ENCODE measurements around the gene CALHM4. TPM values are rescaled to one million over a fixed set of nuclear protein-coding genes. Genes with fewer than 3 reads are reported as not detected.

The CALHM4 gene
- total and polyA plus RNA-seq, 2 donors (not counting 3 experiments of a cell fraction or from before 2014, with no cell fraction given): 1.2 TPM; not detected in 1

DNA sequence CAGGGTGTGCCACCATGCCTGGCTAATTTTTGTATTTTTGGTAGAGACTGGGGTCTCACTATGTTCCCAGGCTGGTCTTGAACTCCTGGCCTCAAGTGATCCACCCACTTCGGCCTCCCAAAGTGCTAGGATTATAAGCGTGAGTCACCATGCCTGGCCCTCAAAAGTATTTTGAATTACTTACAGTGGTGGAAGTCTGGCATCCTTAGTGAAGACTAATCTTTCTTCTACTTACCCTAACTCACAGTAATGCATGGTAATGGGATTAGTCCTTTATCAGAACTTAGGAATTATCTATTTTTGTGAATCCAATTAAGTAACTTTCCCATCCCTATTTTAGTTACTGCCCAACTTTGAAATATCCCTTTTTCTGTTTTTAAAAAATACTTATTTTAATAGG, 21.7 kb downstream of the CALHM4 start:
- Histone ChIP-seq H3K4me3 (replicated peaks in 1 of 3; ENCODE audit: insufficient read depth in 1 of 3, low read depth in 1 of 3, low read length in 3 of 3) (no peak overlapping the region), H3K9me3 (replicated peaks; ENCODE audit: control insufficient read depth, insufficient read depth, low read length) (no peaks in the 10 kb centered on the region), H3K9me1 (replicated peaks; ENCODE audit: control insufficient read depth, extremely low read depth, insufficient read depth, low read length) (no peaks in the 10 kb centered on the region), H3K4me1 (ENCODE audit: control insufficient read depth, extremely low read depth, insufficient read depth, low read length) (peaks cover 12% of the 10 kb centered on the region), H3K27me3 (ENCODE audit: control insufficient read depth in 2 of 2, insufficient read depth in 2 of 2, low read length in 2 of 2) (no peaks in the 10 kb centered on the region), H3K4me2 (ENCODE audit: insufficient read depth, low read length) (no peak overlapping the region), H3K9ac (replicated peaks; ENCODE audit: extremely low read depth, insufficient read depth, low read length) (no peak overlapping the region), H3K79me2 (ENCODE audit: control insufficient read depth, insufficient read depth, low read length) (peaks cover 89% of the 10 kb centered on the region), H2AFZ (ENCODE audit: low read depth, low read length) (no peak overlapping the region), H3K36me3 (ENCODE audit: control insufficient read depth in 2 of 2, extremely low read depth in 1 of 2, insufficient read depth in 2 of 2, low read length in 2 of 2) (peaks cover 2 to 3% of the 10 kb centered on the region in 2 experiments), H3K27ac (ENCODE audit: insufficient read depth, low read depth, low read length) (no peak overlapping the region), H4K20me1 (replicated peaks; ENCODE audit: control insufficient read depth, extremely low read depth, insufficient read depth, low read length) (no peaks in the 10 kb centered on the region)
- intact Hi-C loops (cut with micrococcal nuclease): no loop called here
- ChIA-PET CTCF (interaction anchor here (1.2 kb wide), 1 partner anchor 14 kb away, joined by 3 read pairs; no protein-coding TSS in a partner anchor), POLR2A (no interaction called here)
- DNase-seq (ENCODE audit: low read depth, low spot score): no peak
- TF ChIP-seq JUN (IDR thresholded peaks at IDR 0.05; ENCODE audit: borderline replicate concordance, insufficient read depth, insufficient read length, low read depth) (no peak), EZH2 (IDR thresholded peaks at IDR 0.05; ENCODE audit: borderline replicate concordance, low read depth, low read length, severe bottlenecking) (no peak), GATA2 (IDR thresholded peaks at IDR 0.05; ENCODE audit: insufficient read depth, insufficient read length, low read depth, low read length) (no peak), MYC (IDR thresholded peaks at IDR 0.05; ENCODE audit: low read depth, low read length) (no peak), POLR2A (IDR thresholded peaks at IDR 0.05; ENCODE audit: low read depth, low read length) (no peak)
- TF ChIP-seq, protein P1, sequence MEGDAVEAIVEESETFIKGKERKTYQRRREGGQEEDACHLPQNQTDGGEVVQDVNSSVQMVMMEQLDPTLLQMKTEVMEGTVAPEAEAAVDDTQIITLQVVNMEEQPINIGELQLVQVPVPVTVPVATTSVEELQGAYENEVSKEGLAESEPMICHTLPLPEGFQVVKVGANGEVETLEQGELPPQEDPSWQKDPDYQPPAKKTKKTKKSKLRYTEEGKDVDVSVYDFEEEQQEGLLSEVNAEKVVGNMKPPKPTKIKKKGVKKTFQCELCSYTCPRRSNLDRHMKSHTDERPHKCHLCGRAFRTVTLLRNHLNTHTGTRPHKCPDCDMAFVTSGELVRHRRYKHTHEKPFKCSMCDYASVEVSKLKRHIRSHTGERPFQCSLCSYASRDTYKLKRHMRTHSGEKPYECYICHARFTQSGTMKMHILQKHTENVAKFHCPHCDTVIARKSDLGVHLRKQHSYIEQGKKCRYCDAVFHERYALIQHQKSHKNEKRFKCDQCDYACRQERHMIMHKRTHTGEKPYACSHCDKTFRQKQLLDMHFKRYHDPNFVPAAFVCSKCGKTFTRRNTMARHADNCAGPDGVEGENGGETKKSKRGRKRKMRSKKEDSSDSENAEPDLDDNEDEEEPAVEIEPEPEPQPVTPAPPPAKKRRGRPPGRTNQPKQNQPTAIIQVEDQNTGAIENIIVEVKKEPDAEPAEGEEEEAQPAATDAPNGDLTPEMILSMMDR (IDR thresholded peaks at IDR 0.05; ENCODE audit: extremely low read depth in 1 of 2, insufficient read depth in 1 of 2, low read depth in 1 of 2, low read length in 2 of 2): no peak
- BruUV-seq (replicated peaks): no TSS peak
- no peak for FAIRE-seq
- dilution Hi-C loops (cut with MboI; ENCODE audit: extremely low pct_ligation_motif_present, low sequenced_read_pairs): no loop called here

DNA sequence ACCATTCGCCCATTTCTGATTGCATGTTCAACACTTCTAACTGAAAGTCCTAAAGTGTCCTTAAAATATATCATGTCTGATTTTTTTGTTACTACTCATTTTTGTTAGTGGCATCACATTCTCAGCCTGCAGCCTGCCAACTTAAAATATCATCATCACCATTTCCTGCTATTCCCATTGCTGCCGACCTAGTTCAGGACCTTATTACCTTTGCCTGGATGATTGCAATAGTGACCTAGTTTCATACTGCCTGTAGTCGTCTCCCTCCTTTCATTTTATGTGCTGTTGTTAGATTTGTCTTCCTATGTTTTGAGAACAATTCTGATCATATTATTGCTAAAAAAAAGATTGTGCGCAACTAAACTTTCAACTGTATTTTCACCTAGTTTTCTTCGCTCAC, 23.9 kb downstream of the CALHM4 start:
- Histone ChIP-seq H4K20me1 (replicated peaks; ENCODE audit: control insufficient read depth, extremely low read depth, insufficient read depth, low read length) (no peaks in the 10 kb centered on the region), H3K27ac (ENCODE audit: insufficient read depth, low read depth, low read length) (no peak overlapping the region), H3K4me1 (ENCODE audit: control insufficient read depth, extremely low read depth, insufficient read depth, low read length) (peaks cover 8% of the 10 kb centered on the region), H3K9me1 (replicated peaks; ENCODE audit: control insufficient read depth, extremely low read depth, insufficient read depth, low read length) (no peaks in the 10 kb centered on the region), H3K9me3 (replicated peaks; ENCODE audit: control insufficient read depth, insufficient read depth, low read length) (no peaks in the 10 kb centered on the region), H2AFZ (ENCODE audit: low read depth, low read length) (no peak overlapping the region), H3K4me2 (ENCODE audit: insufficient read depth, low read length) (no peak overlapping the region), H3K4me3 (replicated peaks in 1 of 3; ENCODE audit: insufficient read depth in 1 of 3, low read depth in 1 of 3, low read length in 3 of 3) (no peak overlapping the region), H3K36me3 (ENCODE audit: control insufficient read depth in 2 of 2, extremely low read depth in 1 of 2, insufficient read depth in 2 of 2, low read length in 2 of 2) (peaks cover 3% of the 10 kb centered on the region in 2 experiments), H3K9ac (replicated peaks; ENCODE audit: extremely low read depth, insufficient read depth, low read length) (no peak overlapping the region), H3K27me3 (ENCODE audit: control insufficient read depth in 2 of 2, insufficient read depth in 2 of 2, low read length in 2 of 2) (no peaks in the 10 kb centered on the region), H3K79me2 (ENCODE audit: control insufficient read depth, insufficient read depth, low read length) (peaks cover 75% of the 10 kb centered on the region)
- ChIA-PET CTCF (interaction anchor here (3.0 kb wide), 1 partner anchor 16 kb away, joined by 9 read pairs; no protein-coding TSS in a partner anchor), POLR2A (no interaction called here)
- TF ChIP-seq POLR2AphosphoS5 (IDR thresholded peaks at IDR 0.05; ENCODE audit: insufficient read depth, low read depth, low read length): no peak
- no peak for TF ChIP-seq JUN (IDR thresholded peaks at IDR 0.05; ENCODE audit: borderline replicate concordance, insufficient read depth, insufficient read length, low read depth)
- TF ChIP-seq, protein P2, sequence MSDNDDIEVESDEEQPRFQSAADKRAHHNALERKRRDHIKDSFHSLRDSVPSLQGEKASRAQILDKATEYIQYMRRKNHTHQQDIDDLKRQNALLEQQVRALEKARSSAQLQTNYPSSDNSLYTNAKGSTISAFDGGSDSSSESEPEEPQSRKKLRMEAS (IDR thresholded peaks at IDR 0.05; ENCODE audit: insufficient read depth, insufficient read length): no peak
- TF ChIP-seq, protein P1 (IDR thresholded peaks at IDR 0.05; ENCODE audit: extremely low read depth in 1 of 2, insufficient read depth in 1 of 2, low read depth in 1 of 2, low read length in 2 of 2): no peak
- TF ChIP-seq FOS (IDR thresholded peaks at IDR 0.05; ENCODE audit: borderline replicate concordance, insufficient read depth, low read length): no peak
- TF ChIP-seq MYC (IDR thresholded peaks at IDR 0.05; ENCODE audit: low read depth, low read length): no peak
- intact Hi-C loops (cut with micrococcal nuclease) (no loop called here), dilution Hi-C loops (cut with MboI; ENCODE audit: extremely low pct_ligation_motif_present, low sequenced_read_pairs) (no loop called here)
- BruUV-seq (replicated peaks): no TSS peak
- no peak for FAIRE-seq
- DNase-seq (ENCODE audit: low read depth, low spot score): no peak

Measured in endothelial cell of umbilical vein (primary cell).